Measurements from ENCODE around the gene NUDT6.

The NUDT6 gene

DNA sequence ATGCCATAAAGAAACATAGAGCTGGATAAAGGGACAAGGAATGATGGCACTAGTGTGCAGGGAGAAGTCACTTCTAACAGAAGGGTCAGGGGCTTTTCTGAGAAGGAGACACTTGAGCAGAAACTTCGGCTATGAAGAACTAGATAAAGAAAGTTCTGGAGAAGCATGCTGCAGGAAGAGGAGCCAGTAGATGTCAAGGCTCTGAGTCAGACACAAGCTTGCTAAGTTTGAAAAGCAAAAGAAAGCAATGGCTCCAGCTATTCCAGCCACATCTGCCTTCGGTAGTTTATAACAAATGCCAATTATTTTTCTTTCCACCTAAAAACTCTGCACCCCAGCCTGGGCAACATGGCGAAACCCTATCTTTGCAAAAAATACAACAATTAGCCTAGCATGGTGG, 7.5 kb downstream of the NUDT6 start:
- TF ChIP-seq CTCF (conservative IDR thresholded peaks at IDR 0.05; ENCODE audit: low read depth, low read length) = no peak
- no peak for DNase-seq (ENCODE audit: low read depth)
- no peak overlapping the region for H3K4me3 ChIP-seq (ENCODE audit: low read length)

DNA sequence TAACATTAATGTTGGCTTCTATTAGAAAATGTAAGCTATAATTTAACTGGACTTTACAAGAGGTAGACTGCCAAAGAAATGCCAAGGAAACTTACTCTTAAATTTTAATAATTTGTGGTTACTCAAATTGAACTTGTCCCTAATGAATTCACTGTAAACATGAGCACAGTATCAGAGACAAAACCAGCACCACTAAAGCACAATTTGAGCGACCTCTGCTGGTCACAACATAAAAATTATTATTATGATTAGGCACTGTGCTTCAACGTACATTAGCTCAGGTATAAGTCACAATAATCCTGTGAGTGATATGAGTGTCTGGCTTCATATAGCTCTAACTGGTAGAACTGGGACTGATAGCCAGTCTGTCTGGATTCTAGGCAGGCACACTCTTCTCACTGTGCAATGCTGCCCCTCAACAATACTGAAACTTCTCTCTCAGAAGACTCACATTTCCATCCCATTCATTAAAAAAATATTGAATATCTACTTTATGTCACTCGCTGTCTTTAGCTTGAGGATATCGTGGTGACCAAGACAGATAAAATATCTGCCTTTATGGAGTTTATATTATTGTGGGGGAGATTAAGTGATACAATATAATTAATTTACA, 8.0 kb downstream of the NUDT6 start:
- no peak overlapping the region for H3K4me3 ChIP-seq (ENCODE audit: low read length)
- no peak for DNase-seq (ENCODE audit: low read depth)
- peak; percentile 40 for TF ChIP-seq CTCF (conservative IDR thresholded peaks at IDR 0.05; ENCODE audit: low read depth, low read length)

- DNase-seq (ENCODE audit: low read depth) = no peak
- no peak overlapping the region for H3K4me3 ChIP-seq (ENCODE audit: low read length)
- no peak for TF ChIP-seq CTCF (conservative IDR thresholded peaks at IDR 0.05; ENCODE audit: low read depth, low read length)
Observed at GRCh38 chr4:122912810-122913575, 9.4 kb downstream of the NUDT6 start.

GRCh38 chr4:122911588-122911987, 10.8 kb downstream of the NUDT6 start:
- no peak for TF ChIP-seq CTCF (conservative IDR thresholded peaks at IDR 0.05; ENCODE audit: low read depth, low read length)
- DNase-seq (ENCODE audit: low read depth) = no peak
- no peak overlapping the region for H3K4me3 ChIP-seq (ENCODE audit: low read length)

- no peak overlapping the region for H3K4me3 ChIP-seq (ENCODE audit: low read length)
- DNase-seq (ENCODE audit: low read depth) = no peak
- TF ChIP-seq CTCF (conservative IDR thresholded peaks at IDR 0.05; ENCODE audit: low read depth, low read length) = no peak
Observed at GRCh38 chr4:122909683-122910082, 12.7 kb downstream of the NUDT6 start.

- no peak for TF ChIP-seq CTCF (conservative IDR thresholded peaks at IDR 0.05; ENCODE audit: low read depth, low read length)
- no peak for DNase-seq (ENCODE audit: low read depth)
- no peak overlapping the region for H3K4me3 ChIP-seq (ENCODE audit: low read length)
Observed at GRCh38 chr4:122908223-122908622, 14.2 kb downstream of the NUDT6 start.

DNA sequence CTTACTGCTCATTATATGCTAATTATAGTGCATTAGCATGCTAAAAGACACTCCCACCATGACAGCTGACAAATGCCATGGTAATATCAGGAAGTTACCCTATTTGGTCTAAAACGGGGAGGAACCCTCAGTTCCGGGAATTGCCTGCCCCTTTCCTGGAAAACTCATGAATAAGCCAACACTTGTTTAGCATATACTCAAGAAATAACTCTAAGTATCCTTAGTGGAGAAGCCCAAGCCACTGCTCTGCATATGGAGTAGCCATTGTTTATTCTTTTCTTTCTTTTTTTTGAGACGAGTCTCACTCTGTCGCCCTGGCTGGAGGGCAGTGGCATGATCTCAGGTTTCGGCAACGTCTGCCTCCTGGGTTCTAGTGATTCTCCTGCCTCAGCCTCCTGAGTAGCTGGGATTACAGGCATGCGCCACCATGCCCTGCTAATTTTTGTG, 15.5 kb downstream of the NUDT6 start:
- DNase-seq (ENCODE audit: low read depth) = no peak
- TF ChIP-seq CTCF (conservative IDR thresholded peaks at IDR 0.05; ENCODE audit: low read depth, low read length) = no peak
- no peak overlapping the region for H3K4me3 ChIP-seq (ENCODE audit: low read length)

Measured in retinal pigment epithelial cell (primary cell).